Suppressor macrophage (primary cell): ENCODE data around the gene PLXDC1.
"Not testable (repeated sequence)": the region's sequence is repeated elsewhere in the genome, so short reads cannot be mapped to it uniquely, and the experiment has no call there.

Experiments
- DNase-seq, 4 experiments: peaks; one replicate each; pipeline ENCODE4 v3.0.0-alpha.2; 2020 to 2022

Gene PLXDC1

DNA sequence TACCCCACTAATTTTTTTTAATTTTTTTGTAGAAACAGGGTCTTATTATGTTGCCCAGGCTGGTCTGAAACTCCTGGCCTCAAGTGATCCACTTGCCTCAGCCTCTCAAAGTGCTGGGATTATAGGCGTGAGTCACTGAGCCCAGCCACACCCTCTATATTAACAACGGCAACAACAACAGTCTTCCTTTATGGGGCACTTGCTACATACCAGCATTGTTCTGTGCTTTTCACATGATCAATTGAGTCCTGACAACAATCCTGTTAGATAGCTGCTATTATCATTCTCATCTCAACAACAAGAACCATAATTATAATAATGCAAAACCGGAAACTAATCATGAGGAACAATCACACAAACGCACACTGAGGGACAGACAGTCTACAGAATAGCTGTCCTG lies 27.1 kb upstream of the PLXDC1 start:
- DNase-seq = no peak

DNA sequence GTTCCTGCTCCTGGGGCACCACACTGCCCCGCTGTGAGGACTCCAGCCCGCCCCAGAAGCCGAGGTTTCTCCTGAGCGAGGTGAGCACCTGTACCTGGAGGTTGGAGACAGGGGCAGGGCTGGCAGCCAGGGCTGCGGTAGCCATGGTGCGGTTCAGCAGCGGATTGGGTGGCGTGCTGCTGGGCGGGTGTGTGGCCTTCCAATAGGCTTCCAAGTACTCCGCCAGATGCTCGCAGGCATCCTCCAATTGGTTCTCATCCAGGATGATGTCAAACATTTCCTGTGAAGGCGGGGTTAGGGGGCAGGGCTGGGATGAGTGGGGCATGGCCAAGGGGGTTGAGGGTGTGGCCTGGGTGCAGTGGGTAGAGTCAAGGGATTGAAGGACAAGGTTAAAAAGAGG lies 25.8 kb upstream of the PLXDC1 start:
- no peak for DNase-seq

DNA sequence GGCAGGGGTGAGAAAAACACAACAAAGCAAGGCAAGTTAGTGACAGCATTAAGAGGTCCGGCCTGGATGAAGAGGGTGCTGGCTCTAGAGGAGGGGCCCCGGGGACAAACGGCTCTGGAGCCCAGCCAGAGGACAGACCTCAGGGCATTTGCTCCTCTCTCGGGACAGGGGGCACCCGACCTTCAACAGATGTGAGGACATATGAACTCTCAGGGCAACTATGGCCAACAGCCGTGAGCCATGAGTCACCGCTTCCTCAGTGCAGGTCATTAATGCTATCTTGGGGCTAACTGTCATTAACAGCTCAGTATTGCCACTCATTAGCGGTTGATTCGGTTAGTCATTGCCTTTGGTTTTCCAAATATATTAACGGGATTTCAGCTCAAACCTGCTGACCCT lies 24.3 kb upstream of the PLXDC1 start:
- DNase-seq = peak; percentile 30 to 59 (median 50)

DNA sequence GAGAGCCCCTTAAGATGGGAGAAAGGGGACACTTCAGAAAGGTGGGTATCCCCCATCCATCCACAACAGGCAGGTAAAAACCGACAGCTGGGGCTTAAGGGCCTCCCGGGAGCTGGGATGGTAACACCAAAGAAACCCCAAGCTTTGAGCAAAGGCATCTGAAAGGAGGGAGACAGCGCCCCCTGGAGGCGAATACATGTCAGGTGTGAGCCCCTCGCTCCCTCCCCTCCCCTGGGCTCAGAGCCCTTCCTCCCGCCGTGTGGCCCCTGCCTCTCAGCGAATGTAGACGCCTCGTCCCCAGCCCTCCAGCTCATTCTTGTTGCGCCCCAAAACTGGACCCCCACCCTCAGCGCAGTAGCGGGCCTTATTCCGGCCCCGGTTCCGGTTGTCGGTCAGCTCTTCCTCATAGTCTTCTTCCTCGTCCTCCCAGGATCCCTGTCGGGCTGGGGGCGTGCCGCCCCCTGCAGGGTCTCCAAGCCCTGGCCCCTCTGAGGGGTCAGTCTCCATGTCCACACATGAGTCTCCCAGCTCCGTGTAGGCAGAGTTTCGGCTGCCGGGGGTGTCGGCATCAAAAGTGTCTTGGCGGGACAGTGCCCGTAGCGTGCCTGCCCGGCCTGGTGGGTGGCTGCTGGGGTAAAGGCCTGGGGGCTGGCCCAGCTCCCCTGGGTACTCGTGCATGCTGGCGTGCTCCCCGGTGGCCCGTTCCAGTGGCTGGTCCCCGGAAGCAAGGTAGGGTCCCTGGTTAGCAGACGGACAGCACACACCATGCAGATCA lies 23.7 kb upstream of the PLXDC1 start:
- DNase-seq = peak; percentile 80 to 88 (median 84)

DNA sequence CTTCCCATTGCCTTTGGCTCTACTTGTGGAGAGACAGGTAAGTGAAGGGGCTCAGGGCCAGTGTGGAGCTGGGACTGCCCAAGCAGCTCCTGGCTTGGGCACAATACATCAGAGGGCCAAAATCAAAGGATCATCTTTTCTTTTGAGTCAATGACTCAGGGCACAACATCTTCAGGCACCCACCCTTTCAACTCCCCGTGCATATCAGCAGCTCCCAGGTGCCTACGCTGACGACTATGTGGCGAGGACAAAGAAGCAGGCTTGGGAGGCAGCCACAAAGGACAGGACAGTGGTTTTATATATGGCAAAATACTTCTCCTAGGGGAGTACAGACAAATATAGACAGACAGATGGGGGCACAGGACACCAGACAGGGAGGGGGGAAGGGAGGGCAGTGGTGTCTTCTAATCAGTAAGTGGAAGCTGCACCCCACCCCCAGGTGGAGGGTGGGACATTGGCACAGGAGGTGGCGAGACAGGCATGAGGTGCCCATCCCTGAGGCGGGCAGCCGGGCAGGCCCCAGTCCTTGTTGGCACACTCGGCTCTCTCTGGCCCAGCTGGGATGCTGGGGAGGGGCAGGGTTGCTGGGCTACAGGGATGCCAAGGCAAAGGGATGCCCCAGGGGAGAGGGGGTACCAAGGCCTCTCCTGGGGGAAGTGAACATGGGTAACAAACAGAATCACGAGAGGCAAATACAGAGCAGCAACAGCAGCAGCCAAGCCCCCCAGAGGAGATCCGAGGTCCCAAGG lies 22.3 kb upstream of the PLXDC1 start:
- DNase-seq = no peak

DNA sequence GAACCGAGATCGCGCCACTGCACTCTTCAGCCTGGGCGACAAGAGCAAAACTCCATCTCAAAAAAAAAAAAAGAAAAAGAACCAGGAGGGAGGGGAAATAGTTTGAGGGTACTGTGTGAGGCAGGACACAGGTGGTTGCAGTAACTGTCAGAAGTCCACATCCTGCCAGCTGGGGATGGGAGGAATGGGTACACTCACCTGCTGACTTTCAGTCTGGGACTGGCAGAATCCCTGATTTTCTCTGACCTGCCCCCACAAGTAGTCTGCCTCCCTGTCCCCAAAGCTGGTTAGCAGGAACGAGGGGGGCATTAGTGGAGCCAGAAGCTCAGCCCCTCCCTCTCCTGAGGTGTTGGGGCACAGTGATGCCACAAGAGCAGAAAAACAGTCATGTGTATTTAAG lies 21.6 kb upstream of the PLXDC1 start:
- DNase-seq = no peak

DNA sequence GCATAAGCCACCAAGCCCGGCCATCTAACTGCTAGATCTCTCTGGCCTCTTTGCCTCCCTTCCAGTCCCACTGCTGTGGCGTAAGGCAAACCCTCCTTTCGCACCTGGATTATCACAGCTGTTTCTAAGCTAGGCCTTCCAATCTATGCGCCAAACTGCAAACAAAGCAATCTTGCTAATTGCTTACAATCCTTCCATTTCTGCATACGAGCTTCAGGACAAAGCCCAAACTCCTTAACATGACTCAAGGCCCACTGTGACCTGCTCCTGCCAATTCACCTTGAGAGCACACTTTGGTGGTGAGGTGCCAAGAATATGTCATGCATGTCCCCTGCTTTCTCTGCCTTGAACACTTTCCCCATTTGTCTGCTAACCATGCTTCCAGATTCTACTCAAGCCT lies 20.5 kb upstream of the PLXDC1 start:
- no peak for DNase-seq

DNA sequence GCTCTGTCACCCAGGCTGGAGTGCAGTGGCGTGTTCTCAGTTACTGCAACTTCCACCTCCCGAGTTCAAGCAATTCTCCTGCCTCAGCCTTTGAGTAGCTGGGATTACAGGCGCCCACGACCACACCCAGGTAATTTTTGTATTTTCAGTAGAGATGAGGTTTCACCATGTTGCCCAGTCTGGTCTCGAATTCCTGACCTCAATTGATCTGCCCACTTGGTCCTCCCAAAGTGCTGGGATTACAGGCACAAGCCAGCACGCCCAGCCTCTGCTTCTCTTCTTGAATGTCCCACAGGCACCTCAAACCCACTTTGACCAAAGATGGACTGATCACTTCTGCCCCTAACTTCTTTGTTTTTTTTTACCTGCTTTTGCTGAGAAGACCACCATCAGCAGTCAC lies 19.1 kb upstream of the PLXDC1 start:
- no peak for DNase-seq

DNA sequence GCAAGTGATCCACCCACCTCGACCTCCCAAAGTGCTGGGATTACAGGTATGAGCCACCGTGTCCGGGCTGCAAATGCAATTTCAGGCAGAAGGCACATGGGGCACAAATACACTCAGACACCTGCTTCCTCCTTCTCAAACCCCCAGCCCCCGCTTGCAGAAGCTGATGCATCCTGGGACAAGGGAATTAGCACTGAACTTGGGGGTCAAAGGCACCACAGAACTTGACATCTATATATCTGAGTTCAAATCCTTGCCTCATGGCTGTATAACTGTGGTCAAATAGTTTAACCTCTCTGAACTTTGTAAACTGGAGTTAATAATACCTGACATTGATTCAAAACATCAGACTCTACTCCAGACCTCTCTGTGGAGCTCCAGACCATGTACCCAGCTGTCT lies 18.7 kb upstream of the PLXDC1 start:
- no peak for DNase-seq

DNA sequence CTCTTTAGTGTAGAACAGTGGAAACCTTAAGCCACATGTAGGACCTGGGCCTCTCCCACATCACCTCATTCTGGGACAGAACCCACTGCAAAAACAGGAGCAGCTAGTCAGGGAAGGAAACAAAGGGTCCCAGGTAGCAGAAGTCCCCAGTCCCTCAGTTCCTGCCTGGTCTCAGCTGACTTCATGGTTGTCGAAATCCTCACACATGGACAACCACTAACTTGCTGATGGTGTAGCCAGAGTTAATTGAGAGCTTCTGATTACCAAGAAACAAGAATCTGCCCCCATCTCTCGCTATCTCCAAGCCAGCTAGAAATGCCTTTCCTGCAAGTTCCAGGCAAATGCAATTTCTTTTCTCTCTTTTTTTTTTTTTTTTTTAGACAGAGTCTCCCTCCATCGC lies 18.1 kb upstream of the PLXDC1 start:
- DNase-seq = no peak

DNA sequence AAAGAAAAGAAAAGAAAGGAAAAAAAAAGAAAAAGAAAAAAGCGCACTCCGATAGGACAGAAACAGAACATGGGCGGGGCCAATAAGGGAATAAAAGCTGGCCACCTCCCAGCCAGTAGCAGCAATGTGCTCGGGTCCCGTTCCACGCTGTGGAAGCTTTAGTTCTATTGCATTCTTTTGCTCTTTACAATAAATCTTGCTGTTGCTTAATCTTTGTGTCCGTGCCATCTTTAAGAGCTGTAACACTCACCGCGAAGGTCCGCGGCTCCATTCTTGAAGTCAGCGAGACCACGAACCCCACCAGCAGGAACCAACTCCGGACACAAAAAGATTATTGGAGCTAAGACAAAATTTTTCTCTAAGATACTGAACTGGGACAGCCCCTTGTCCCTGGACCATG lies 17.7 kb upstream of the PLXDC1 start:
- DNase-seq = no peak

DNA sequence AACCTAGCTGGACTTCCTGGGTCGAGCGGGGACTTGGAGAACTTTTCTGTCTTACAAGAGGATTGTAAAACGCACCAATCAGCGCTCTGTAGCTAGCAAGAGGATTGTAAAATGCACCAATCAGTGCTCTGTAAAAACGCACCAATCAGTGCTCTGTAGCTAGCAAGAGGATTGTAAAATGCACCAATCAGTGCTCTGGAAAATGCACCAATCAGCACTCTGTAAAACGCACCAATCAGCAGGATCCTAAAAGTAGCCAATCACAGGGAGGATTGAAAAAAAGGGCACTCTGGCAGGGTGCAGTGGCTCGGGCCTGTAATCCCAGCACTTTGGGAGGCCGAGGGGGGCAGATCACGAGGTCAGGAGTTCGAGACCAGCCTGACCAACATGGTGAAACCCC lies 17.1 kb upstream of the PLXDC1 start:
- DNase-seq = not testable (repeated sequence)

DNA sequence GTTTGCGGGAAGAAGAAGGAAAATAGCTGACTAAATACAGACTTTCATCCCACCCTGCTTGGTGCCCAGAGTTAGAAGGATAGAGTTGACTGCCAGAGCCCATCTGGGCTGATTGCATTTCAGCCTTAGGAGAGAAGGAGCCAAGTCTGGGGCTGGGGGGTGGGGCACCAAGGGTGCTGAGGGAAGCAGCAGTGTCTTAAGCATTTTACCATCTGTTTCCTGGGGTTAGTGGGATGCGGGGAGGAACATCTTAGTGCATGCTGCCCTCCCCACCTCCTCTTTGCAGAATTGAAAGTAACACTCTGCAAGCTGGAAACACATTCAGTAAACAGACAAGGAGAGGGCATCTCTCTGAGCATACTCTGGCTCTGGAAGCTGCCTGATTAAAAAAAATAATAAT lies 16.0 kb upstream of the PLXDC1 start:
- peak; percentile 67 to 83 (median 76) for DNase-seq

DNA sequence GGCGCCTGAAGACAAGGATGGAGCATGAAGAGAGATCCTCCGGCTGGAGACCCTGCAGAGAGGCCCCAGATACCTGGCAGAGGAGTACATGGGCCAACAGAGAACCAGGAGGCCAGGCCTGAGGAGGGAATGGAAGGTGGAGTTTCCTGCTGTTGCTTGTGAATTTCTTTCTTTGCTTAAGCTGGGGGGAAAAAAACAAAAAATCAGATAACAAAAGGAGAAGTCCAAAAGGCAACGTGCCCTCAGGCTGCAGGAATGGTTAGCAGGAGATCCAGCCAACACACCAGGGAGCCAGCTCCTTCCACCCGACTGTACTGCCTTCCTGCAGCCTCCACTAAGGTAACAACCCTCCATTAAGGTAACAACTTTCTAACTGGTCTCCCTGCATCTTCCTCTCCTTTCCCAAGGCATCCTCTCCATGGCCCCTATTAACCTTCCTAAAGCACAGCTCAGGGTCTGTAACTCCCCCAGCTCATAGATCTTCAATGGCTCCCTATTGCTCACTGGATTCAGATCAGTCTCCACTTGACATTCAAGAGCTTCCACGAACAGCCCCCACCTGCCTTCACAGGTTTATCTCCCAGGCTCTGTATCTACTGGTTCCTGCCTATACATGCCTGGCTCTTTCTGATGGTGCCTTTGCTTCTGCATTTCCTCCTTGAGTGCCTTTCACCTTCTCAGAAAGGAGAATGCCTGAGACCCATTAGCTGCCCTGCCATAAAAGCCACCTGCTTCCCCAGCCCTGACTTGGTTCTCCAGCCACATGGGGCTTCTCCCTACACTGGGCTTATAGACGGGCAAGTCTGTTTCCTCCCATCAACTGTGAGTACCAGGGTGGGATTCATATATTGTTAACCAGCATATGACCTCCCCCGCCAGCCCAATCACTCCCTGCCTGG lies 15.2 kb upstream of the PLXDC1 start:
- DNase-seq = peak in 1 of 4 experiments; percentile 21

DNA sequence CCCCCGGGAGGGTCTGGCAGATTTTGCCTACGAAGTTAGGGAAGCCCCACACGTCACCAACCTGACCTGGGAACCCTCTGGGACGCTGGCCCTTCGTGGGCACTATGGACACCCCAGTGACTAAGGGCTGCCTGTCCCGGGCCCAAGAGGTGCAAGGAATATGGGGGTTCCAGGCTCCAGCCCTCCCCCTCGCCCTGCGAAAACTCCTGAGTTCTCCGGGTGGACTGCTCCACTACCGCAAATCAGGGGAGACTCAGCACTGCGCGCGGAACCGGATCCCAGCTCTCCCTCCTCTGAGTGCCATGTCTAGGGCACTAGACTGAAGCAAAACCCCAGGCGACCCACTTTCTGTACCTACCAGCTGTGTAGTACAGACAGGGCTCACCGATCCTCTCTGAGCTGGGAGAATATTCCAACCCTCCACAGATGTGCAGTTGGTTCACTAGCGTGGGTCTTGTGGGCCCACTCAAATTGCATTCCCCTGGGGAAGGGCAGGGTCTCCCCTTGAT lies 14.5 kb upstream of the PLXDC1 start, which contains the start of gene ARL5C:
Gene ARL5C, minus strand, starts transcription at position 321 of the 509 bp plus-strand sequence. CDS start 401 bp downstream, outside the sequence.
- DNase-seq = peak in 1 of 4 experiments; percentile 21

DNA sequence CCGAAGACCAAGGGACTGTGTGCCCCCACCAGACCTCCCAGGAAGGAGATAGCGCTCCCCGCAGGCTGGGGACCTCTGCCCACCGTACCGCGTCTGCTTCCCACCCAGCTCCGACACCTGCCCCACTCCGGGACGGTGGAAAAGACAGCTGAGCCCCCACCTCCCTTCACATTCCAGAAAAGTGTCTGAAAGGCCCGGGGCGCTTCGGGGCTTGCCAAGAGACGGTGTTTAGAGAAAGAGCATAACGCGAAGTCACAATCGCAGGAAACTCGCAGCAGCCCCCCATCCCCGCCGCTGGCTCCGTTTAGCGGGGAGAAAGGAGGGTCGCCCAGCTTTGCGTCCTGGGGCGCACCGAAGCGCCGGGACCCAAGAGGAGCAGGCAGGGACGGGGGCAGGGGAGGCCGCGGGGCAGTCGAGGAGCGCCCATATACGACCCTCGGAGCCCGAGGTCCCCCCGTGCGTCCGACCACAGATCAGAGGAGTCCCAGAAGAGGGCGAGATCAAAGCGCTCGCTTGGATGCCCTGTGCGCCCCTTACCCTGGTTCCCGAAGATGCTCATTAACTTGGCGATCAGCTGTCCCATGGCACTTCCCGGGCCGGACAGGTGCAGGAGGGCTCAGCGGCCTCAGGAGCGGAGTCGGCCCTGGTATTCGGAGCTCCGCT lies 13.9 kb upstream of the PLXDC1 start:
- DNase-seq = no peak

DNA sequence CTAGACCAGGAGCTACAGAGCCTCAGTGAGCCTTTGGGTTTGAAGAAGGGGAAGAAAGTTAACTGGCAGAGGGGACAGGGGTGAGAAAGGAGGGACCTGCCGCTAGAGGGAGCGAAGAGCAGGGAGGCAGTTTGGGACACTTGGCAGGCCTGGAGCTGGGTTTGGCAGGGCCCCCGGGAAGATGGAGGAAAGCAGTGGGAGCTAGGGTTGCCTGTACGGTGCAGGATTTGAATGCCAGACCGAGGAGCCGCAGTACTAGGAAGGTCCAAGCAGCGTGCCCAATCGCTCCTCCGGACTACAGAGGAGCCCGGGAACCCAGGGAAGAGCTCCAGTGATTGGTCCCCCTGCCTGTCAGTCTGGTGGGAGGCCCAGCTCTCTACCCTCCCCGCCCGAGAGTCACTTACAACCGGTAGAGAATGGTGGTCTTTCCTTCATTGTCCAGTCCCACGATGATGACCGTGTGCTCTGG lies 13.3 kb upstream of the PLXDC1 start:
- DNase-seq = peak; percentile 82 to 92 (median 89)

DNA sequence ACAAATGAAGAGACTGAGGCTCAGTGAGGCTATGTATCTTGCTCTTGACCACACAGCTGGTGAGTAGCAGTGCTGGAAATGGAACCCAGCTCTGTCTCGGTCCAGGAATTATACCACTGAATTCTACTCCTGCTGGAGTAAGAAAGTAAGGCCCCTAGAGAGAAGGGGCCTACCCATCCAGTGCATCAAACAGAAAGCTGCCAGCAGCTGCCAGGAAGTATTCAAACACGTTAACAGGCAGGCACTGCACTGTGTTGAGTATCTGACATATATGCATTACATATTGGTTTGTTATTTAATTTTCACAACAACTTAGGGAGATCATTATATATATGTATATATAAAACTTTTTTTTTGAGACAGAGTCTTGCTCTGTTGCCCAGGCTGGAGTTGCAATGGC lies 10.5 kb upstream of the PLXDC1 start:
- DNase-seq = no peak

DNA sequence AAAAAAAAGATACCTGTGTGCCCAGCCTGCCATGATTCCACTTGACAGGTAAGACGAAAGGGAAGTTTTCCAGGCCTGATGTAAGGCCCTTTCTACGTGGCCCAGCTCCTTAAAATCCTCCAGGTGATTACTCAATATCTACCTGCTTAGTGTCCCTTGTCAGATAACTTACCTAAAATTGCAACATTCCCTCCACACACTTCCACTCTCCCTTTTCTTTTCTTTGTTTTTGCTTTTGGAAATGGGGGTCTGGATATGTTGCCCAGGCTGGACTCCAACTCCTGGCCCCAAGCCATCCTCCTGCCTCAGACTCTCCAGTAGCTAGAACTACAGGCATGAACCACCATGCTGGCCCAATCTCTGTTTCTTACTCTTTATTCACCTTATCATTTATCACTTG lies 7.2 kb upstream of the PLXDC1 start:
- no peak for DNase-seq

DNA sequence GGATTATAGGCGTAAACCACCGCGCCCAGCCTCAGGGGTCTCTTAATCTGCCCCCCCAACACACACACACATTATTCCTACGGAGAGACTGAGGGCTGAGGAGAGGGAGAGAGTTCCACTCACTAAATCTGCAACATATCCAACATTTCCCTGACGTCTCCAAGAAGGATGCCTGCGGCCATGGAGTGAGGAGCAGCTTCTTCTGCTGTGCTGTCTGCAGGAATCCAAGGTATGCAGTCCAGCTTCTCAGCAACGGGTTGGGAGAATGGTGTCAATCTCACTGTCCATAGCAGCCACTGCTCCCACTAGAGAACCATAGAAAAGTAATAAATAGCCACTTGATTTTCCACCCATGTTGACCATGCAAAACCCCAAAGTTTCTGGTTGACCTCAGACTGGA lies 5.1 kb upstream of the PLXDC1 start:
- no peak for DNase-seq

DNA sequence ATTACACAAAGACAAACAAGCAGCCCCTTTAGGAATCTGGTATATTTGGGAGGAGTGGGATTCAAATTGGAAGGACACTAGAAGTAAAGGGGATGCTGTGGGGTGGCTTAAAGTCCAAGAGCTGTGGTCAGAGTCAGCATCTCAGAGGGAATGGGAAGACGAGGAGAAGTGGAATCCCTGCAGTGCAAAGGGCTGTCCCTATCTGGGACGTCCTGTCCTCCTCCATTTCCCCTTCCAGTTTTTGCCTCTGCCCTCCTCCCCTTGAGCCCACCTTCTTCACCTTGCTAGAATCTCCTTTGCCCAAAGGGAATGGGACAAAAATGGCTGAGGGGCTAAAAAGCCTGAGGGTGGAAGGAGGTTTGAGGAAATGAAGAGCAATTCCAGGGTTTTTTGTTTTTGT lies 4.2 kb upstream of the PLXDC1 start:
- DNase-seq = no peak

DNA sequence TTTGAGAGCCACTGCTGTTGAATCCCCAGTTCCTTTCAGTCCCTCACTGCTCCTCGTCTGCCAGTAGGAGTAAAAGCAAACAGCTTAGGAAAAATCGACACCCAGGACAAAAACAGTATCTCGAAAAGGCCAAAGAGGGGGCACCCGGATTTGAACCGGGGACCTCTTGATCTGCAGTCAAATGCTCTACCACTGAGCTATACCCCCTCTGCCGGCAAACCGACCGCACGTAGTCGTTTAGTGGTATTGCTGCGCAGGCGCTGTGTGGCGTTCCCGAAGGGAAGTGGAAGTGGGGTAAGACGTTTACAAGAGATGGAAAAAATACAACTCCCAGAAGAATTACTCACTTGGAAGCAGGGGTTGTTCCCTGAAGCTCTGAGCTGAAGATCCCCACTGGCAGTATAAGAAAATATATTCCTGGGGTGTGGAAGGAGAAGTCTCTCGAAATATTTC lies 2.2 kb upstream of the PLXDC1 start:
- DNase-seq = peak; percentile 91 to 98 (median 92)
